ENCODE data around the gene CALCOCO2. TPM values are rescaled to one million over a fixed set of nuclear protein-coding genes. Genes with fewer than 3 reads are reported as not detected.

CALCOCO2 gene
- total RNA-seq, 1 donor from 2014 or later = 97.9 TPM

DNA sequence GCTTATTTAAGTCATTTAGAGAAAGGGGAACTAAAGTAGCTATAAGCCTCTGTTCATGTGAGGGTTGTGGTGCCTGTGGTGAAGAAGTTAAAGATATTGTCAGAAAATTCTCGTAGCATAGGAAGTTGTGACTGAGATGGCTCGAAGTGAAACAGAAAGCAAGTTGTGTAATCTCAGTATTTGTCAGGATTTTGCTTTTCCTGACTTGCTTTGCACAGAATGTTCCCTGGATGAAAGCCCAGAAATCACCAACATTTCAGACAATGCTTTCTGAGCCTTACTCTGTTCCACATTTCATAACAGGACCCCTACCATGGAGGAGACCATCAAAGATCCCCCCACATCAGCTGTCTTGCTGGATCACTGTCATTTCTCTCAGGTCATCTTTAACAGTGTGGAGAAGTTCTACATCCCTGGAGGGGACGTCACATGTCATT, 10.6 kb downstream of the CALCOCO2 start:
- H3K36me3 Mint-ChIP-seq (ENCODE audit: low read depth) = peaks cover 8% of the 10 kb centered on the region
- H3K4me3 Mint-ChIP-seq (ENCODE audit: unreplicated experiment) = peak overlapping the region; percentile 66
- H3K9me3 Mint-ChIP-seq (ENCODE audit: low read depth) = no peaks in the 10 kb centered on the region
- no peaks in the 10 kb centered on the region for H3K27me3 Mint-ChIP-seq (ENCODE audit: low read depth)
- peak overlapping the region; percentile 94 for H3K27ac Mint-ChIP-seq (ENCODE audit: unreplicated experiment)
- TF ChIP-seq, protein P1, sequence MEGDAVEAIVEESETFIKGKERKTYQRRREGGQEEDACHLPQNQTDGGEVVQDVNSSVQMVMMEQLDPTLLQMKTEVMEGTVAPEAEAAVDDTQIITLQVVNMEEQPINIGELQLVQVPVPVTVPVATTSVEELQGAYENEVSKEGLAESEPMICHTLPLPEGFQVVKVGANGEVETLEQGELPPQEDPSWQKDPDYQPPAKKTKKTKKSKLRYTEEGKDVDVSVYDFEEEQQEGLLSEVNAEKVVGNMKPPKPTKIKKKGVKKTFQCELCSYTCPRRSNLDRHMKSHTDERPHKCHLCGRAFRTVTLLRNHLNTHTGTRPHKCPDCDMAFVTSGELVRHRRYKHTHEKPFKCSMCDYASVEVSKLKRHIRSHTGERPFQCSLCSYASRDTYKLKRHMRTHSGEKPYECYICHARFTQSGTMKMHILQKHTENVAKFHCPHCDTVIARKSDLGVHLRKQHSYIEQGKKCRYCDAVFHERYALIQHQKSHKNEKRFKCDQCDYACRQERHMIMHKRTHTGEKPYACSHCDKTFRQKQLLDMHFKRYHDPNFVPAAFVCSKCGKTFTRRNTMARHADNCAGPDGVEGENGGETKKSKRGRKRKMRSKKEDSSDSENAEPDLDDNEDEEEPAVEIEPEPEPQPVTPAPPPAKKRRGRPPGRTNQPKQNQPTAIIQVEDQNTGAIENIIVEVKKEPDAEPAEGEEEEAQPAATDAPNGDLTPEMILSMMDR (IDR thresholded peaks at IDR 0.05) = no peak
- H3K4me1 Mint-ChIP-seq (ENCODE audit: low read depth) = peaks cover 41% of the 10 kb centered on the region
- DNase-seq (ENCODE audit: low spot score) = no peak

GRCh38 chr17:48842746-48843145, 11.9 kb downstream of the CALCOCO2 start:
- Mint-ChIP-seq H3K27me3 (ENCODE audit: low read depth) (no peaks in the 10 kb centered on the region), H3K9me3 (ENCODE audit: low read depth) (no peaks in the 10 kb centered on the region), H3K27ac (ENCODE audit: unreplicated experiment) (peak overlapping the region; percentile 38), H3K36me3 (ENCODE audit: low read depth) (peaks cover 11% of the 10 kb centered on the region), H3K4me3 (ENCODE audit: unreplicated experiment) (no peak overlapping the region), H3K4me1 (ENCODE audit: low read depth) (peaks cover 37% of the 10 kb centered on the region)
- DNase-seq (ENCODE audit: low spot score) = no peak
- TF ChIP-seq, protein P1 (IDR thresholded peaks at IDR 0.05) = no peak

- no peak for DNase-seq (ENCODE audit: low spot score)
These were observed 12.5 kb downstream of the CALCOCO2 start for GRCh38 chr17:48843187-48843900.

GRCh38 chr17:48850792-48851323, 20.0 kb downstream of the CALCOCO2 start:
- Mint-ChIP-seq H3K4me1 (ENCODE audit: low read depth) (peaks cover 2% of the 10 kb centered on the region), H3K9me3 (ENCODE audit: low read depth) (no peaks in the 10 kb centered on the region), H3K27me3 (ENCODE audit: low read depth) (no peaks in the 10 kb centered on the region), H3K4me3 (ENCODE audit: unreplicated experiment) (no peak overlapping the region), H3K27ac (ENCODE audit: unreplicated experiment) (no peak overlapping the region), H3K36me3 (ENCODE audit: low read depth) (peaks cover 33% of the 10 kb centered on the region)
- DNase-seq (ENCODE audit: low spot score) = no peak
- TF ChIP-seq, protein P1 (IDR thresholded peaks at IDR 0.05) = no peak

More at GRCh38 chr17:48843187-48843900, 12.5 kb downstream of the CALCOCO2 start:
- TF ChIP-seq, protein P1 (IDR thresholded peaks at IDR 0.05) = no peak
- H3K27ac Mint-ChIP-seq (ENCODE audit: unreplicated experiment) = peak overlapping the region; percentile 38
- H3K9me3 Mint-ChIP-seq (ENCODE audit: low read depth) = no peaks in the 10 kb centered on the region
- peaks cover 16% of the 10 kb centered on the region for H3K36me3 Mint-ChIP-seq (ENCODE audit: low read depth)
- peaks cover 33% of the 10 kb centered on the region for H3K4me1 Mint-ChIP-seq (ENCODE audit: low read depth)
- no peaks in the 10 kb centered on the region for H3K27me3 Mint-ChIP-seq (ENCODE audit: low read depth)
- H3K4me3 Mint-ChIP-seq (ENCODE audit: unreplicated experiment) = no peak overlapping the region

GRCh38 chr17:48854774-48855476, 24.1 kb downstream of the CALCOCO2 start:
- H3K4me1 Mint-ChIP-seq (ENCODE audit: low read depth) = peaks cover 2% of the 10 kb centered on the region
- H3K27me3 Mint-ChIP-seq (ENCODE audit: low read depth) = no peaks in the 10 kb centered on the region
- H3K36me3 Mint-ChIP-seq (ENCODE audit: low read depth) = peaks cover 32% of the 10 kb centered on the region
- TF ChIP-seq, protein P1 (IDR thresholded peaks at IDR 0.05) = no peak
- DNase-seq (ENCODE audit: low spot score) = no peak
- H3K9me3 Mint-ChIP-seq (ENCODE audit: low read depth) = no peaks in the 10 kb centered on the region
- no peak overlapping the region for H3K27ac Mint-ChIP-seq (ENCODE audit: unreplicated experiment)
- no peak overlapping the region for H3K4me3 Mint-ChIP-seq (ENCODE audit: unreplicated experiment)
